Adipocyte (in vitro differentiated cells): Measurements from ENCODE around the gene CATSPERB.

Experiments
- DNase-seq: peaks from one replicate; pipeline ENCODE4 v3.0.0-alpha.2; 2015; ENCODE audit warnings: low read depth
- H3K27me3 ChIP-seq: replicated peaks from 2 replicates; pipeline ENCODE4 v1.7.0; 2013; ENCODE audit warnings: mild to moderate bottlenecking, low read length, moderate library complexity; ENCODE audit not compliant: control insufficient read depth, insufficient read depth
- H3K36me3 ChIP-seq: 2 replicates; pipeline ENCODE4 v1.7.0; 2013; ENCODE audit warnings: low read length, mild to moderate bottlenecking, moderate library complexity; ENCODE audit not compliant: control insufficient read depth, insufficient read depth, severe bottlenecking
- H3K4me1 ChIP-seq: 2 replicates; pipeline ENCODE4 v1.7.0; 2013; ENCODE audit warnings: mild to moderate bottlenecking, low read length, moderate library complexity; ENCODE audit not compliant: control insufficient read depth, insufficient read depth
- H3K4me3 ChIP-seq: 2 replicates; pipeline ENCODE4 v1.7.0; 2013; ENCODE audit warnings: mild to moderate bottlenecking, low read length, moderate library complexity
- H3K9ac ChIP-seq: 2 replicates; pipeline ENCODE4 v1.7.0; 2013; ENCODE audit warnings: mild to moderate bottlenecking, low read length, moderate library complexity
- H3K9me3 ChIP-seq: 2 replicates; pipeline ENCODE4 v1.7.0; 2013; ENCODE audit warnings: mild to moderate bottlenecking, low read length, moderate library complexity; ENCODE audit not compliant: control insufficient read depth

Gene CATSPERB

GRCh38 chr14:91654836-91655235, 77.0 kb downstream of the CATSPERB start:
- H3K36me3 ChIP-seq = no peaks in the 10 kb centered on the region
- no peak for DNase-seq
- H3K27me3 ChIP-seq = peaks cover 3% of the 10 kb centered on the region
- H3K9ac ChIP-seq = no peak overlapping the region
- peaks cover 19% of the 10 kb centered on the region for H3K9me3 ChIP-seq
- no peak overlapping the region for H3K4me3 ChIP-seq
- H3K4me1 ChIP-seq = peaks cover 7% of the 10 kb centered on the region

DNA sequence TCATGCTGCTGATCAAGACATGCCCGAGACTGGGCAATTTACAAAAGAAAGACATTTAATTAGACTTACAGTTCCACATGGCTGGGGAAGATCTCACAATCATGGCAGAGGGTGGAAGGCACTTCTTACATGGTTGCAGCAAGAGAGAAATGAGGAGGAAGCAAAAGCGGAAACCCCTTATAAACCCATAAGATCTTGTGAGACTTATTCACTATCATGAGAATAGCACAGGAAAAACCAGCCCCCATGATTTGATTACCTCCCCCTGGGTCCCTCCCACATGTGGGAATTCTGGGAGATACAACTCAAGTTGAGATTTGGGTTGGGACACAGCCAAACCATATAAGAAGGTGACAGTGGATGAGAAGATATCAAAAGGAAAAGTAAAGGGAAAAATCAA, 78.4 kb downstream of the CATSPERB start:
- Histone ChIP-seq H3K27me3 (peaks cover 3% of the 10 kb centered on the region), H3K36me3 (no peaks in the 10 kb centered on the region), H3K4me1 (peaks cover 7% of the 10 kb centered on the region), H3K9ac (no peak overlapping the region), H3K4me3 (no peak overlapping the region), H3K9me3 (peaks cover 19% of the 10 kb centered on the region)
- DNase-seq = no peak

GRCh38 chr14:91649930-91650329, 82.0 kb downstream of the CATSPERB start:
- Histone ChIP-seq H3K27me3 (peaks cover 3% of the 10 kb centered on the region), H3K4me3 (no peak overlapping the region), H3K9ac (no peak overlapping the region), H3K9me3 (no peaks in the 10 kb centered on the region), H3K4me1 (peaks cover 7% of the 10 kb centered on the region), H3K36me3 (no peaks in the 10 kb centered on the region)
- peak; percentile 73 for DNase-seq

DNA sequence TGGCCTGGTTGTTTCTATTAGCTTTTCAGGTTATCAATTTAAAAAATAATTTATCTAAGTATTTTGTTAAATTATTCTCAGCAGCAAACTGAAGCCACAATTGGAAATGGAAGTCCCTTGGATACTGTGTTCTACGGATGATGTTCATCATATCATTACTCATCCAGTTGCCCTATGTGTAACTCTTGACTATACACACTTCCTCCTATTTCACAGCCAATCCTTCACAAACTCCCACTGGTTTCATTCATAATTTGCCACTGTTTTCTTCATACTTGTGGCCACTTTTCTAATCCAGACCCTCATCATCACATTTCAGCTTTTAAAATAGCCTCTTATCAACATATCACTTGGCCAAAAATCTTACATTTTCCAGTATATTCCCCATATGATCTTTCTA, 84.0 kb downstream of the CATSPERB start:
- H3K9ac ChIP-seq = no peak overlapping the region
- H3K27me3 ChIP-seq = no peaks in the 10 kb centered on the region
- peaks cover 7% of the 10 kb centered on the region for H3K4me1 ChIP-seq
- DNase-seq = no peak
- no peaks in the 10 kb centered on the region for H3K9me3 ChIP-seq
- H3K4me3 ChIP-seq = no peak overlapping the region
- H3K36me3 ChIP-seq = no peaks in the 10 kb centered on the region

DNA sequence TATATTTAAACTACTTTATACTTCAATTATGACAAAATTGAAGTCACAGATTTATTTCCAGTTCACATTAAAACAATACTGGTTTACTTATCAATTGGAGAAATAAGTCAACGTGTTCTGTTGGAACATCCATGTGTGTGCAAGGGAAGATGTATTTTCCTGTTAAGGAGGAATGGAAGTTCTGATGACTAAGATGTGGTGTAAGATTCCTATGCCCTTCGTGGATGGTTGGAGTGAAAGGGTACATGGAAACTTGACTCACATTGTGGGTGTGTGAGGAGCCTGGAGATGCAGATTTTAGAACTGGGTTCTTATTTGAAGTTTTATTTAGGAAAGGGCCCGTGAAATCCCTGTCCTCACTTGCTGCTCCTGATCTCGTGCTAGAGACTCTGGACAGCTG, 95.3 kb downstream of the CATSPERB start:
- Histone ChIP-seq H3K9me3 (no peaks in the 10 kb centered on the region), H3K9ac (no peak overlapping the region), H3K27me3 (no peaks in the 10 kb centered on the region), H3K4me3 (no peak overlapping the region), H3K4me1 (no peaks in the 10 kb centered on the region), H3K36me3 (no peaks in the 10 kb centered on the region)
- DNase-seq = peak; percentile 2

- Histone ChIP-seq H3K36me3 (no peaks in the 10 kb centered on the region), H3K9ac (no peak overlapping the region), H3K4me3 (no peak overlapping the region), H3K4me1 (no peaks in the 10 kb centered on the region), H3K27me3 (no peaks in the 10 kb centered on the region), H3K9me3 (no peaks in the 10 kb centered on the region)
- DNase-seq = no peak
Observed at GRCh38 chr14:91624757-91625156, 107.1 kb downstream of the CATSPERB start.

GRCh38 chr14:91614187-91614586, 117.7 kb downstream of the CATSPERB start:
- Histone ChIP-seq H3K9ac (no peak overlapping the region), H3K4me3 (no peak overlapping the region), H3K36me3 (no peaks in the 10 kb centered on the region), H3K4me1 (no peaks in the 10 kb centered on the region), H3K27me3 (no peaks in the 10 kb centered on the region), H3K9me3 (no peaks in the 10 kb centered on the region)
- no peak for DNase-seq

GRCh38 chr14:91613459-91614112, 118.3 kb downstream of the CATSPERB start:
- Histone ChIP-seq H3K4me3 (no peak overlapping the region), H3K27me3 (no peaks in the 10 kb centered on the region), H3K9me3 (no peaks in the 10 kb centered on the region), H3K9ac (no peak overlapping the region), H3K36me3 (no peaks in the 10 kb centered on the region), H3K4me1 (no peaks in the 10 kb centered on the region)
- DNase-seq = no peak

GRCh38 chr14:91611528-91611927, 120.4 kb downstream of the CATSPERB start:
- H3K4me1 ChIP-seq = peaks cover 8% of the 10 kb centered on the region
- H3K4me3 ChIP-seq = no peak overlapping the region
- no peaks in the 10 kb centered on the region for H3K9me3 ChIP-seq
- DNase-seq = no peak
- no peaks in the 10 kb centered on the region for H3K36me3 ChIP-seq
- H3K27me3 ChIP-seq = no peaks in the 10 kb centered on the region
- no peak overlapping the region for H3K9ac ChIP-seq

DNA sequence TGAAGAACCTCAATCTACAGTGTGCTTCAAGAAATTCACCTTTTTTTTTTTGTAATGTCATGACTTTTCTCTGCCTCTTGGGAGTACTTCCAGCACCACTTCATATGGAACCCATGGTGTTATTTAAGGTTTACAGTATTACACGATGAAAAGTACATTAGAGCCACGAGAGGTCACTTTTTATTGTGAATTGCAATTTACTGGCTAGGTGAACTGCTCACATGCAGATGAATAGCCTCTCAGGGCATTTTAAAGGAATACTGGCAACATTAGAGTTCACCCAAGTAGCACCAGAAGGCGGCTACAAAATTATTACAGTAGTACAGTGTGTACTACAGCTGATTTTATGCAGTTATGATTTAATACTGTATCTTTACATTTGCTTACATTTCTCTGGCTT, 122.7 kb downstream of the CATSPERB start:
- H3K36me3 ChIP-seq = no peaks in the 10 kb centered on the region
- no peak overlapping the region for H3K4me3 ChIP-seq
- no peak overlapping the region for H3K9ac ChIP-seq
- no peak for DNase-seq
- no peaks in the 10 kb centered on the region for H3K27me3 ChIP-seq
- no peaks in the 10 kb centered on the region for H3K9me3 ChIP-seq
- H3K4me1 ChIP-seq = peaks cover 12% of the 10 kb centered on the region

DNA sequence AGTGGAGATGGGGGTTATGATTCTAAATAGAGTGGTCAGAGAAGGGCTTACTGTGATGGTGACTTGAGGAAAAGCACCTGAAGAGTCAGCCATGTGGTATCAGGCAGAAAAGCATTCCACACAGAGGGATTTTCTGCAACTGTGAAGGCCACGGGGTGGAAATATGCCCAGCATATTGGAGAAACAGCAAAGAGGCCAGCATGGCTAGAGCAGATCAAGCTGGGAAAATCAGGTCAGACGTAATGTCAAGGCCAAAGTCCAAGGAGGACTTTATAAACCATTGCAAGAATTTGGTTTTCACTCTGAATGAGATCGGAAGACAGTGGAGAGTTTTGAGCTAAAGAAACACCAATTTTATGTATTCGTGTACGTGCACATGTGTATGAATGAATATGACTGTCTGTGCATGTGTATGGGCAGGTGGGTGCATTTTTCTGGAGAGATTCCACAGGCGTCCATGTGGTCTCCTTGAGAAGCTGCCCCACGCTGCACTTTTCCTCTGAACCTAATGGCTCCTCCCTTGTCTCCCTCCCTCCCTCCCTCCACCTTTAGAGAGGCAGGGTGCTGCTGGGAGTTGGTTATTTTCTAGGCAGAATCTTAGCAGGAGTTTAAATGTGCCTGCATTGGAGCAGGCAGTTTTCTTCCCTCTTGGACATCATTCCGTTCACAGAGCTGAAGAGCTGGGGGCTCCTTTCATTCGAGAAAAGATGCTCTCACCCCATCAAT, 124.4 kb downstream of the CATSPERB start:
- no peaks in the 10 kb centered on the region for H3K27me3 ChIP-seq
- no peak for DNase-seq
- no peaks in the 10 kb centered on the region for H3K36me3 ChIP-seq
- peaks cover 12% of the 10 kb centered on the region for H3K4me1 ChIP-seq
- no peaks in the 10 kb centered on the region for H3K9me3 ChIP-seq
- no peak overlapping the region for H3K9ac ChIP-seq
- H3K4me3 ChIP-seq = no peak overlapping the region
